ENCODE results near the gene RNF208. TPM values are rescaled to one million over a fixed set of nuclear protein-coding genes. Genes with fewer than 3 reads are reported as not detected.
A peak's percentile ranks its signal among the peaks of the same experiment; 100 is the strongest.

The RNF208 gene
- total and polyA plus RNA-seq, 4 donors = 0.28 to 7.1 (median 2.6) TPM

GRCh38 chr9:137190315-137190856 is 31.7 kb downstream of the RNF208 start:
- H3K27me3 ChIP-seq (ENCODE audit: control insufficient read depth in 4 of 4, insufficient read depth in 4 of 4, low read length in 3 of 4) = no peaks in the 10 kb centered on the region
- TF ChIP-seq HNF4A (conservative IDR thresholded peaks at IDR 0.05) = no peak
- peak in 1 of 2 donors; percentile 18 for TF ChIP-seq RAD21 (IDR thresholded peaks at IDR 0.05)
- no peaks in the 10 kb centered on the region for H3K9me3 ChIP-seq (ENCODE audit: control insufficient read depth in 4 of 4, low read length in 3 of 4)
- peaks cover 32 to 67% (median 53%) of the 10 kb centered on the region in 4 donors for H3K4me1 ChIP-seq (ENCODE audit: control insufficient read depth in 4 of 4, insufficient read depth in 4 of 4, low read length in 3 of 4)
- H3K9ac ChIP-seq (ENCODE audit: low read depth in 1 of 2, low read length in 2 of 2) = no peak overlapping the region
- H3K36me3 ChIP-seq (ENCODE audit: control insufficient read depth in 4 of 4, insufficient read depth in 3 of 4, low read depth in 1 of 4, low read length in 3 of 4) = peaks cover 3 to 24% (median 6%) of the 10 kb centered on the region in 4 donors
- no peak overlapping the region for H3K27ac ChIP-seq (ENCODE audit: low read depth in 1 of 2, low read length in 2 of 2)
- WGBS = 77% methylated on average over 9 of the region's 9 CpGs
- H3K4me3 ChIP-seq (ENCODE audit: low read depth in 1 of 3, low read length in 3 of 3) = no peak overlapping the region
- no peak for DNase-seq (ENCODE audit: low spot score)

GRCh38 chr9:137189297-137190295 is 32.4 kb downstream of the RNF208 start:
- Histone ChIP-seq H3K4me3 (ENCODE audit: low read depth in 1 of 3, low read length in 3 of 3) (peak overlapping the region; percentile 74 to 92 (median 86)), H3K27me3 (ENCODE audit: control insufficient read depth in 4 of 4, insufficient read depth in 4 of 4, low read length in 3 of 4) (no peaks in the 10 kb centered on the region), H3K9me3 (ENCODE audit: control insufficient read depth in 4 of 4, low read length in 3 of 4) (no peaks in the 10 kb centered on the region), H3K4me1 (ENCODE audit: control insufficient read depth in 4 of 4, insufficient read depth in 4 of 4, low read length in 3 of 4) (peaks cover 24 to 59% (median 45%) of the 10 kb centered on the region in 4 donors), H3K9ac (ENCODE audit: low read depth in 1 of 2, low read length in 2 of 2) (peak overlapping the region in 1 of 2 donors; percentile 34), H3K27ac (ENCODE audit: low read depth in 1 of 2, low read length in 2 of 2) (peak overlapping the region; percentile 90 to 92), H3K36me3 (ENCODE audit: control insufficient read depth in 4 of 4, insufficient read depth in 3 of 4, low read depth in 1 of 4, low read length in 3 of 4) (peaks cover 3 to 29% (median 6%) of the 10 kb centered on the region in 4 donors)
- peak; percentile 80 for TF ChIP-seq REST (IDR thresholded peaks at IDR 0.05)
- no peak for TF ChIP-seq HNF4G (IDR thresholded peaks at IDR 0.05)
- WGBS = 32% methylated on average over 23 of the region's 23 CpGs
- no peak for DNase-seq (ENCODE audit: low spot score)

- WGBS = under 1% methylated on average over 98 of the region's 98 CpGs
- Histone ChIP-seq H3K4me3 (ENCODE audit: low read depth in 1 of 3, low read length in 3 of 3) (peak within 1 kb of the TSS; percentile 74 to 92 (median 86)), H3K4me1 (ENCODE audit: control insufficient read depth in 4 of 4, insufficient read depth in 4 of 4, low read length in 3 of 4) (peaks cover 19 to 50% (median 40%) of the 10 kb centered on the region in 4 donors), H3K9ac (ENCODE audit: low read depth in 1 of 2, low read length in 2 of 2) (peak within 1 kb of the TSS; percentile 64 to 76), H3K27me3 (ENCODE audit: control insufficient read depth in 4 of 4, insufficient read depth in 4 of 4, low read length in 3 of 4) (no peaks in the 10 kb centered on the region), H3K27ac (ENCODE audit: low read depth in 1 of 2, low read length in 2 of 2) (peak within 1 kb of the TSS; percentile 90 to 92), H3K9me3 (ENCODE audit: control insufficient read depth in 4 of 4, low read length in 3 of 4) (no peaks in the 10 kb centered on the region), H3K36me3 (ENCODE audit: control insufficient read depth in 4 of 4, insufficient read depth in 3 of 4, low read depth in 1 of 4, low read length in 3 of 4) (peaks cover 6 to 38% (median 7%) of the 10 kb centered on the region in 4 donors)
- peak; percentile 95 for DNase-seq (ENCODE audit: low spot score)
- no peak for TF ChIP-seq TAF1 (conservative IDR thresholded peaks at IDR 0.05)
- TF ChIP-seq EGR1 (IDR thresholded peaks at IDR 0.05; ENCODE audit: low read depth in 2 of 2) = no peak
- TF ChIP-seq RAD21 (IDR thresholded peaks at IDR 0.05) = peak in 1 of 2 donors; percentile 55
- no peak for TF ChIP-seq FOXA1 (IDR thresholded peaks at IDR 0.05)
- TF ChIP-seq JUND (IDR thresholded peaks at IDR 0.05) = no peak
- TF ChIP-seq HNF4A (conservative IDR thresholded peaks at IDR 0.05) = no peak
- TF ChIP-seq ATF3 (IDR thresholded peaks at IDR 0.05) = no peak
- peak; percentile 22 for TF ChIP-seq SP1 (IDR thresholded peaks at IDR 0.05)
- TF ChIP-seq GABPA (IDR thresholded peaks at IDR 0.05 in 1 of 2, conservative IDR thresholded peaks at IDR 0.05 in 1 of 2) = peak in 1 of 2 donors; percentile 87
- peak; percentile 12 for TF ChIP-seq CTCF (IDR thresholded peaks at IDR 0.05; ENCODE audit: low read depth, low read length, missing input control)
- TF ChIP-seq NR2F2 (IDR thresholded peaks at IDR 0.05) = no peak
- TF ChIP-seq YY1 (IDR thresholded peaks at IDR 0.05) = no peak
- no peak for TF ChIP-seq REST (IDR thresholded peaks at IDR 0.05)
Observed at GRCh38 chr9:137188490-137189296, 33.3 kb downstream of the RNF208 start, which contains the start of the genes ANAPC2 and SSNA1. Gene ANAPC2 (minus strand): TSS chr9:137188560. CDS start chr9:137188532, 28 bp downstream. Gene SSNA1 (plus strand): TSS chr9:137188676. CDS start chr9:137188727, 51 bp downstream.
